KMS-11 (cell line): ENCODE results near the gene ZP1.
"Not testable (repeated sequence)": the region's sequence is repeated elsewhere in the genome, so short reads cannot be mapped to it uniquely, and the experiment has no call there.

Experiments
- H2AFZ ChIP-seq: fragments of 200-600 bp; sonication (generic); 2 replicates; pipeline ENCODE4 v1.6.1; 2016; ENCODE audit warnings: antibody characterized with exemption, mixed run types, low read depth
- H3K27ac ChIP-seq: fragments of 200-600 bp; sonication (generic); 2 replicates; pipeline ENCODE4 v1.6.1; 2016; ENCODE audit warnings: mild to moderate bottlenecking, mixed run types
- H3K27me3 ChIP-seq: fragments of 200-600 bp; sonication (generic); 2 replicates; pipeline ENCODE4 v1.6.1; 2017; ENCODE audit warnings: mild to moderate bottlenecking, low read depth, mixed run types, moderate library complexity; ENCODE audit not compliant: insufficient read depth
- H3K36me3 ChIP-seq: fragments of 200-600 bp; sonication (generic); 2 replicates; pipeline ENCODE4 v1.6.1; 2017; ENCODE audit warnings: mild to moderate bottlenecking, mixed run types; ENCODE audit not compliant: insufficient read depth
- H3K4me1 ChIP-seq: fragments of 200-600 bp; sonication (generic); 2 replicates; pipeline ENCODE4 v1.6.1; 2016; ENCODE audit warnings: mild to moderate bottlenecking, low read depth, mixed run types; ENCODE audit not compliant: poor library complexity, severe bottlenecking
- H3K4me2 ChIP-seq: fragments of 200-600 bp; sonication (generic); 2 replicates; pipeline ENCODE4 v1.7.0; 2016; ENCODE audit warnings: mild to moderate bottlenecking, mixed run types
- H3K4me3 ChIP-seq: fragments of 200-600 bp; sonication (generic); IDR thresholded peaks from 2 replicates; pipeline ENCODE4 v1.6.1; 2017; ENCODE audit warnings: low read depth, low read length, mixed read lengths; ENCODE audit not compliant: insufficient read depth
- H3K79me2 ChIP-seq: fragments of 200-600 bp; sonication (generic); 2 replicates; pipeline ENCODE4 v1.6.1; 2016; ENCODE audit warnings: low read depth, mixed run types; ENCODE audit not compliant: insufficient read depth
- H3K9ac ChIP-seq: fragments of 200-600 bp; sonication (generic); 2 replicates; pipeline ENCODE4 v1.6.1; 2016; ENCODE audit warnings: mild to moderate bottlenecking, mixed run types
- H4K20me1 ChIP-seq: fragments of 200-600 bp; sonication (generic); 2 replicates; pipeline ENCODE4 v1.6.1; 2016; ENCODE audit warnings: mild to moderate bottlenecking, mixed run types; ENCODE audit not compliant: insufficient read depth
- CTCF ChIP-seq: fragments of 200-600 bp; sonication (generic); conservative IDR thresholded peaks from 2 replicates; pipeline ENCODE4 v1.6.1; 2017; ENCODE audit warnings: low read depth, mild to moderate bottlenecking, antibody characterized with exemption, low read length, moderate library complexity, mixed read lengths

The ZP1 gene

GRCh38 chr11:60866911-60867870 is at the start of gene ZP1:
Gene ZP1, plus strand, starts transcription at chr11:60867542. Its CDS starts 20 bp downstream, at chr11:60867562.
- no peaks in the 10 kb centered on the region for H3K79me2 ChIP-seq
- no peak for TF ChIP-seq CTCF
- no peak within 1 kb of the TSS for H2AFZ ChIP-seq
- H3K4me3 ChIP-seq, result no peak within 1 kb of the TSS
- H3K27ac ChIP-seq, result no peak within 1 kb of the TSS
- no peaks in the 10 kb centered on the region for H3K27me3 ChIP-seq
- no peaks in the 10 kb centered on the region for H4K20me1 ChIP-seq
- H3K36me3 ChIP-seq, result no peaks in the 10 kb centered on the region
- H3K4me1 ChIP-seq, result peaks cover 27% of the 10 kb centered on the region
- H3K9ac ChIP-seq, result no peak within 1 kb of the TSS
- no peak within 1 kb of the TSS for H3K4me2 ChIP-seq

- Histone ChIP-seq H3K4me2 (no peak overlapping the region), H3K27ac (no peak overlapping the region), H4K20me1 (no peaks in the 10 kb centered on the region), H3K27me3 (no peaks in the 10 kb centered on the region), H3K9ac (no peak overlapping the region), H2AFZ (no peak overlapping the region), H3K36me3 (no peaks in the 10 kb centered on the region), H3K79me2 (no peaks in the 10 kb centered on the region), H3K4me3 (no peak overlapping the region), H3K4me1 (no peaks in the 10 kb centered on the region)
- TF ChIP-seq CTCF, result no peak
These were observed 49.3 kb upstream of the ZP1 start for GRCh38 chr11:60818057-60818456.

- no peaks in the 10 kb centered on the region for H3K79me2 ChIP-seq
- no peaks in the 10 kb centered on the region for H3K36me3 ChIP-seq
- H3K27me3 ChIP-seq, result no peaks in the 10 kb centered on the region
- no peak overlapping the region for H3K9ac ChIP-seq
- TF ChIP-seq CTCF, result no peak
- H3K27ac ChIP-seq, result no peak overlapping the region
- H4K20me1 ChIP-seq, result no peaks in the 10 kb centered on the region
- no peak overlapping the region for H3K4me2 ChIP-seq
- no peak overlapping the region for H3K4me3 ChIP-seq
- no peaks in the 10 kb centered on the region for H3K4me1 ChIP-seq
- no peak overlapping the region for H2AFZ ChIP-seq
These were observed 45.3 kb upstream of the ZP1 start for GRCh38 chr11:60821827-60822599.

GRCh38 chr11:60823745-60824306 is 43.5 kb upstream of the ZP1 start:
- H3K36me3 ChIP-seq, H3K27me3 ChIP-seq, H3K4me1 ChIP-seq, H3K79me2 ChIP-seq, H3K4me2 ChIP-seq, H2AFZ ChIP-seq, H3K27ac ChIP-seq, H3K4me3 ChIP-seq, H4K20me1 ChIP-seq, H3K9ac ChIP-seq: not testable (repeated sequence)
